NT2/D1 (cell line): ENCODE data around the gene CSNK2A1.

Source experiments
- SUZ12 ChIP-seq: IDR thresholded peaks from 2 replicates; pipeline ENCODE4 v1.6.1; 2011; ENCODE audit not compliant: insufficient read length, insufficient read depth; ENCODE audit errors: extremely low read depth
- YY1 ChIP-seq: IDR thresholded peaks from 2 replicates; pipeline ENCODE4 v1.6.1; 2011; ENCODE audit not compliant: insufficient read length, insufficient read depth
- ZNF274 ChIP-seq: IDR thresholded peaks from 2 replicates; pipeline ENCODE4 v1.6.1; 2011; ENCODE audit warnings: mild to moderate bottlenecking, low read depth, low read length

DNA sequence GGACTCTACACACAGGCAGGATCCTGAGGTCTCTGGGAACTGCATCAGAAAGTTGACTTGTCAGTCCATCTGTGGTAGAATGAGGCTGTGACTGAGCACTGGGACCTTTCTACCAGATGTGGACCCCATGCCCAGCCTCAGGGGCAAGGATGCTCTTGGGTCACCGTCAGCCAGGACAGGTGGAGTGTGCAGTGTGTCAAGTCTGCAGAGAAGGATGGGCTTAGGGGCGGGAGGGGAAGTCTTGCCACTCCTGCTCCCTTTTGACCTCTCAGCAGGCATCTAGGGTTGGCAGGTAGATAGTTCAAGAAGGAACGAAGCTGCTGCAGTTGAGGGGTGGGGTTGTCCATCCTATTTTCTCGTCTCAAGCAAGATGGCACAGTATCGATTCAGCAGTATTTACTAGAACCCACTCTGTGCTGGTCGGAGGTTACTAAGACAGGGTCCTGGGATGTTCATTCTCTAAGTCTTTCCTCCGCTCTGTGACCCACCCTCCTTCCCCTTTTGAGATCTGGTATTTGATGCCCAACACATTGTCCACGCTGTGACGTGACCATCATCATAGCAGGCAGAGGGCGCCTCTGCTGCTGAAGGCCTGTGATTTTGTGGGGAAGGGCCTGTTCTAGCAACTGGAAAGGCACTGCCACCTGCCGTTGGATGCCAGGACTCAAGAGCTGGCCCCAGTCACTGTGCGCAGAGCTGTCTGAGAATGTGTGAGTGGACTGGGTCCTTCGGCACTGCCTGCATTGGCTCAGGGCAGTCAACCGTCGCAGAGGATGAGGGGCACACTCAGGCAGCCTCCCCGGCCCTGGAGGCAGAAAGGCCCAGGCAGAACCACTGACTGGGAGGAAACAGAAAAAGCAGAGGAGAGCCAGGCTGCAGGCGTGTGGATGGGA lies 112.3 kb downstream of the CSNK2A1 start:
- no peak for TF ChIP-seq SUZ12
- TF ChIP-seq ZNF274 = no peak
- no peak for TF ChIP-seq YY1
